Naive B cell (primary cell): ENCODE results near the gene SDC1. TPM values are rescaled to one million over a fixed set of nuclear protein-coding genes. Genes with fewer than 3 reads are reported as not detected.

ENCODE experiments used
- ATAC-seq, 2 donors: fragments of 150-1000 bp; cut with Tn5 transposase; 2 replicates each; pipeline ENCODE4 v1.10.0; 2021; ENCODE audit warnings: low read depth in 2 of 2, mild to moderate bottlenecking in 2 of 2, moderate library complexity in 2 of 2
- DNase-seq: peaks from one replicate; pipeline ENCODE4 v3.0.0; 2022
- H3K27ac Mint-ChIP-seq, 6 donors: one replicate each; pipeline ENCODE4 v1.8.0; 2020 to 2022; ENCODE audit warnings: mild to moderate bottlenecking in 6 of 6, mixed read lengths in 6 of 6, moderate library complexity in 5 of 6, inconsistent platforms in 2 of 6
- H3K27me3 Mint-ChIP-seq, 3 donors: one replicate each; pipeline ENCODE4 v1.8.0; 2021 to 2022; ENCODE audit warnings: mixed read lengths in 3 of 3, mild to moderate bottlenecking in 1 of 3
- H3K36me3 Mint-ChIP-seq, 2 donors: one replicate each; pipeline ENCODE4 v1.8.0; 2020 to 2022; ENCODE audit warnings: mixed read lengths in 2 of 2, inconsistent platforms in 1 of 2, mild to moderate bottlenecking in 1 of 2
- H3K4me1 Mint-ChIP-seq, 3 donors: one replicate each; pipeline ENCODE4 v1.8.0; 2020 to 2022; ENCODE audit warnings: mixed read lengths in 3 of 3, inconsistent platforms in 1 of 3, mild to moderate bottlenecking in 1 of 3, moderate library complexity in 1 of 3
- H3K4me3 Mint-ChIP-seq, 8 donors: one replicate each; pipeline ENCODE4 v1.8.0; 2020 to 2022; ENCODE audit warnings: mild to moderate bottlenecking in 8 of 8, mixed read lengths in 8 of 8, moderate library complexity in 8 of 8, inconsistent platforms in 2 of 8
- H3K9me3 Mint-ChIP-seq, 7 donors: one replicate each; pipeline ENCODE4 v1.8.0; 2020 to 2022; ENCODE audit warnings: mixed read lengths in 7 of 7, mild to moderate bottlenecking in 5 of 7, inconsistent platforms in 2 of 7, moderate library complexity in 1 of 7
- polyA plus RNA-seq, 6 donors: library from polyadenylated mRNA; unstranded; fragments of 300-500 nt; fragmentation: Illumina TruSeq; gene quantifications; one replicate each; pipeline ENCODE4 v1.2.3, GENCODE V29; 2021; ENCODE audit warnings: low read depth in 6 of 6

The SDC1 gene
- polyA plus RNA-seq, 6 donors from 2014 or later = not detected

DNA sequence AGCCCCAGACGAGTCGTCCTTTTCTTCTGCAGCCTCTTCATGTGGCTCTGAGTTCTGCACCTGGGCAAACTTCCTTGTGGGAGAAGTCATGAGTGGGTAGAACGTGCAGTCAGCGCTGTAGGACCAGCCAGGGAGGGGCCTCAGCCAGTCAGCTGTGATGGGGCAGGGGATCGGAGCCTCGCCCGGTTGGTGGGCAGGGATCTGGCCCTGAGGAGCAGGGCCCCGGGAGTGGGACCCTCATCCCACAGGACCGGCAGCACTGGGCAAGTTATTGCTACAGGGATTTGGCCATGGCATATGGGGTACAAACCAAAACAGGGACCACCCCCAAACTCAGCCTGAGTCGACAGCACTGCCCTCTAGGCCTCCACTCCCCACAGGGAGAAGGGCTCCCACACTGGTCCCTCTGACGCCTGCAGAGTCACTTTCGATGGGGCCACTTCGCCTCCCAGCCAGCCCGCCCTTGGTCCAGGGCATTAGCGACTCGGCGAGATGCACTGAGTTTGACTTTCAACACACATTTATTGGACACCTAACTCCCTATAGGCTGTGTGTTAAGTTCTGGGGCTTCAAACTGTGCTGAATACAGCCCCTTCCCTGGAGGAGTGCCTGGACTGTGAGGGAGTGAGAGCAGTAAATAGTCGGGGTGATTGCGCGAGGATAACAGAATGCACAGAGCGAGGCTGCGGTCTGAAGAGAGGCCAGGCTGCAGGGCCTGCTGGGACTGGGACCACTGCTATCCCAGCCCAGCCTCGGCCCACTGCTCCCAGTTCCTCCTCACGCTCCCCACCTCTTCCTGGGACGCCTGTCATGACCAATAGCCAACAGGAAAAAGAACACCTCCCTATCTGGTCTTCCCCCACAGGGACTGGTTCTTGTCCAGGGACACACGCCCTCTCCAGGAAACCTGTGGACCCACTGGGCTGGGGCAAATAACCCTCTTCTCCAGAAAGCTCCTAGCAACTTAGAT is 55.9 kb downstream of the SDC1 start:
- H3K36me3 Mint-ChIP-seq = no peaks in the 10 kb centered on the region
- DNase-seq = no peak
- H3K4me3 Mint-ChIP-seq = no peak overlapping the region
- H3K9me3 Mint-ChIP-seq = no peaks in the 10 kb centered on the region
- H3K27me3 Mint-ChIP-seq = peaks cover 0 to 19% (median 0%) of the 10 kb centered on the region in 3 donors
- no peaks in the 10 kb centered on the region for H3K4me1 Mint-ChIP-seq
- H3K27ac Mint-ChIP-seq = no peak overlapping the region
- no peak for ATAC-seq

DNA sequence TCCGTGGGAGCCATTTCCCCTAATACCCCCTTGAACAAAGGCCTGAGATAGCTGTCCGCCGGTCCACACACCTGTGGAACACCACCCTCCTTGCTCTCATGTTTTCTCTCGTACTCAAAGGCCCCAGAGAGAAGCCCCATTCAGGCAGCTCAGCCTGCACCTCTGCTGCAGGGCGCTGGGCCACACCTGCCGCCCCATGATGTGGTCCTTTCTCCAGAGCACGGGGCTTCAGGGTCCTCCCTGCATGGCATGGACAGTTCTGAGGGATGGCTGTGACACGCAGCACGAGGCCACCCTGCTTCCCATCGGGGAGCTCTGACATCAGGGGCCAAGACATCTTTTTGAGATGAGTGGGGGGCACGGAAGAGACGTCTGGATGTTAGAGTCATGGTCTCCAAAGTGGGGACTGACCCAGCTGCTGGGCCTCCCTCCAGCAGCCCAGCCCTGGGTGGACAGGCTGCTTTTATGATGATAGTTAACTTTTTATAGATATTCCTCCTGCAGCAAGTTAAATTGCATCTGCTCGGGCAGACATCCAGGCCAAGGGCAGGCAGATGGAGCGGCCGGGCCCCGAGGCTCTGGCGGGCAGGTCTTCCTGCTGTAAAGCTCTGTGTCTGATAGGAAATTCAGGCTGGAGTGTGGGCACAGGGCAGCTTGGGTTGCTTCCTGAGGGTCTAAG is 56.7 kb downstream of the SDC1 start:
- Mint-ChIP-seq H3K27ac (peak overlapping the region in 1 of 6 donors; percentile 13), H3K36me3 (no peaks in the 10 kb centered on the region), H3K4me1 (no peaks in the 10 kb centered on the region), H3K4me3 (no peak overlapping the region), H3K9me3 (no peaks in the 10 kb centered on the region), H3K27me3 (peaks cover 0 to 15% (median 0%) of the 10 kb centered on the region in 3 donors)
- DNase-seq = no peak
- no peak for ATAC-seq

DNA sequence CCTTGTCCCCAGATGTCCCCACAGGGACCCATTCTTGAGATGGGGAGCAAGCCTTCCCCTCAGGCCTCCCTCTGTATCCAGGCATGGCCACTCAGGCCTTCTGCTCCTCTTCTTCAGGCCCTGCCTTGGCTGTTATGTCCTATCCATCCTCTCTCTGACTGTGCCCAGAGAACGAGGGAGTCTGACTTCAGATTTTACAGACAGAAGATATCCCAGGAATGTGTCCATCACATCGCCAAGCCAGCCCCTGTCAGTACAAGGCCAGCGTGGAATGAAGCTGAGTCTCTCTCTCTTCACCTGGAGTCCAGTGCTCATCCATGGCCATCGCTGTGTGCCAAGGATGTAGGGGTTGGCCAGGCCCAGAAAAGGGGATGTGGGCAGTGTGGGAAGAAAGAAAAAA is 57.6 kb downstream of the SDC1 start:
- ATAC-seq (no peak), DNase-seq (no peak)
- Mint-ChIP-seq H3K27me3 (peaks cover 0 to 13% (median 0%) of the 10 kb centered on the region in 3 donors), H3K36me3 (no peaks in the 10 kb centered on the region), H3K4me3 (no peak overlapping the region), H3K9me3 (no peaks in the 10 kb centered on the region), H3K4me1 (no peaks in the 10 kb centered on the region), H3K27ac (no peak overlapping the region)

DNA sequence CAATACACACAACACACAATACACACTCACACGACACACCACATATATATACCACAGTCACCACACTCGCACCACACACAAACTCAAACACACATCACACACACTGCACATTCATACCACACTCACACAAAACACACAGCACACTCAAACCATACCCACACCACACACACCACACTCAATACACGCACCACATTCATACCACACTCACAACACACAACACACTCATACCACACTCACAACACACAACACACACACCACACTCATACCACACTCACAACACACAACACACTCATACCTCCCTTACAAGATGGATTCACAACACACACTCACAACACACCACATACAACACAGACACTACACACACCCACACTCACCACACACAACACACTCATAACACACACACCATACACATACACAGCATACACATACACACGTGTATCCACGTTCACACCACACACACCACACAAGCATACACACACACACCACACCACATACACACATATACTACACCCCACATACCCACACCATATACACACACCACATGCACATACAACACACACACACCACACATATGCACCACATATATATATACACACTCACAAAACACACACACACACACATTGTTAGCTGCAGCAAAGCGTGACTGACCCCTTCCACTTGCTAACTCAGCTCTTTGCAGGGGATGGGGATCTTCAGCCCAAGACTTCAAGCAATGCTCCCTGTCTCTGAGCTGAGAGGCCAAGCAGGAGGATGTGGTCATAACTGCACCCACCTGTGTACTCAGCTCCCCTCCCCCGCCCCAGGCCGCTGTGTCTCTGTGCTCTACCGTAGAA is 59.0 kb downstream of the SDC1 start:
- no peak for DNase-seq
- Mint-ChIP-seq H3K36me3 (no peaks in the 10 kb centered on the region), H3K27ac (no peak overlapping the region), H3K4me1 (no peaks in the 10 kb centered on the region), H3K9me3 (no peaks in the 10 kb centered on the region), H3K27me3 (peaks cover 0 to 11% (median 4%) of the 10 kb centered on the region in 3 donors), H3K4me3 (no peak overlapping the region)
- ATAC-seq = no peak

DNA sequence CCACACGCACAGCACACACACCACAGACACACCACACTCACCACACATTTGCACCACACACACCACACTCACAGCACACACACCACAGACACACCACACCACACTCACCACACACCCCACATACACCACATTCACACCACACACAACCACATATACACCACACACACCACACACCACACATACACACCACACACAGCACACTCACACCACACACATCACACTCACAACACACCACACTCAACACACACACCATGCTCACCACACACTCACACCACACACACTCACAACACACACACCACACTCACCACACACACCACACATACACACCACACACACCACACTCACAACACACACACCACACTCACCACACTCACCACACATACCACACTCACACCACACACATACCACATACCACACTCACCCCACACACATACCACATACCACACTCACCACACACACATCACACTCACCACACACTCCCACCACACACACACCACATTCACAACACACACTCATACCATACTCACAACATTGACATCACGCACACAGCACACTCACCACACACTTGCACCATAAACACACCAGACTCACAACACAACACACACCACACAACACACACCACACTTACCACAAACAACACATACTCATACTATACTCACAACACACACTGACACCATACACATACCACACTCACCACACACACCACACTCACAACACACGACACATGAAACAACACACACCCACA is 60.0 kb downstream of the SDC1 start:
- no peaks in the 10 kb centered on the region for H3K36me3 Mint-ChIP-seq

DNA sequence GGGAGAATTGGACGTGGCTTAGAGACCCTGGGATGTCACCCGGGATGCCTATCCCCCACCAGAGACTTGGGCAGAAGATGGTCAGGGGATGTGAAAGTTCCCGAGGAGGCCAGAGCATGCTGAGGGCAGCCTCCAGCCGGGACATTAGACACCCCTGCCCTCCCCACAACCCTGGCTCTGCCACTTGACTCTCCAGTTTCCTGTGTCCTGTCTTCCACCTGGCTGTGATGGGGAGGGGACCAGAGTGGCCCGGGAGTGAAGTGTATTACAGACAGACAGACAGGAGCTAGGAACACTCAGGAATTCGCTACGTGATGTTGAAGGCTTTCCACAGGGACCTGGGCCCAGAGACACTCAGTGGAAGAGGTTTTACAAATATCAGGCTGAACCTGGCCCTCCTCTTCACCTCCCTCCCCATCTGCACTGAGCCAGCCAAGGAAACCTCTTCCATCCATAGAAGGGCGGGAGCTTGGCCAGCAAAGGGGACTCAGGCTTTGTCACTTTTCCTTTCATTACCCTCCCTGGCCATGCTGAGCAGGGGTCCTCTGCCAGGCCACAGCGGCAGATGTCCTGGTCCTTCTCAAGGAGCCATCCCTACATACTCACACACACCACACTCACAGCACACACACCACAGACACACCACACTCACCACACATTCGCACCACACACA is 60.7 kb downstream of the SDC1 start:
- no peaks in the 10 kb centered on the region for H3K4me1 Mint-ChIP-seq
- peaks cover 0 to 11% (median 8%) of the 10 kb centered on the region in 3 donors for H3K27me3 Mint-ChIP-seq
- no peak overlapping the region for H3K4me3 Mint-ChIP-seq
- no peaks in the 10 kb centered on the region for H3K36me3 Mint-ChIP-seq
- H3K27ac Mint-ChIP-seq = no peak overlapping the region
- peaks cover 0 to 10% (median 3%) of the 10 kb centered on the region in 7 donors for H3K9me3 Mint-ChIP-seq
- no peak for DNase-seq
- ATAC-seq = no peak

More for the DNA sequence above, 60.0 kb downstream of the SDC1 start:
- Mint-ChIP-seq H3K4me3 (no peak overlapping the region), H3K27me3 (peaks cover 0 to 11% (median 4%) of the 10 kb centered on the region in 3 donors), H3K4me1 (no peaks in the 10 kb centered on the region), H3K9me3 (peaks cover 0 to 3% (median 0%) of the 10 kb centered on the region in 7 donors), H3K27ac (no peak overlapping the region)
- DNase-seq = no peak
- ATAC-seq = no peak

DNA sequence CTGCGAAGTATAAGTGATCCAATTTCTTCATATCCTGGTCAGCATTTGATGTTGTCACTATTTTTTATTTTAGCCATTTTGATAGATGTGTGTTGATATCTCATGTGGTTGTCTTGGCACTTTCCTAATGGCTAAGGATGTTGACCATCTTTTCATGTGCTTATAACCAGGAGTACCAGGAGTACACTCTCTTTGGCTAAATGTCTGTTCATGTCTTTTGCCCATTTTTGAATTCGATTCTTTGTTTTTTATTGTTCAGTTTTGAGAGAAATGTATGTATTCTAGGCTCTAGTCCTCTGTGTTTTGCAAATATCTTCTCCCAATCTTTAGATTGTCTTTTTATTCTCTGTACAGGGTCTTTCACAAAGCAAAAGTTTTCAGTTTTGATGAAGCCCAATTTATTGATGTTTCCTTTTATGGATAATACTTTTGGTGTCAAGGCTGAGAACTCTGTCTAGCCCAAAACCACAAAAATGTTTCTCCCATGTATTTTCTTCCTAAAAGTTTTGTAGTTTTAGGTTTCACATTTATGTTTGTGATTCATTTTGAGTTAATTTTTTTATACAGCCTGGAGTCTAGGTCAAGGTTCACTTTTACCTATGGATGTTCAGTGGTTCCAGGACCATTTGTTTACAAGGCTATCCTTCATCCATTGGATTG is 65.4 kb downstream of the SDC1 start:
- Mint-ChIP-seq H3K4me3 (no peak overlapping the region), H3K36me3 (no peaks in the 10 kb centered on the region), H3K9me3 (peaks cover 0 to 17% (median 5%) of the 10 kb centered on the region in 7 donors), H3K27ac (no peak overlapping the region), H3K27me3 (peaks cover 9 to 12% (median 10%) of the 10 kb centered on the region in 3 donors), H3K4me1 (no peaks in the 10 kb centered on the region)
- DNase-seq = no peak
- ATAC-seq = no peak

DNA sequence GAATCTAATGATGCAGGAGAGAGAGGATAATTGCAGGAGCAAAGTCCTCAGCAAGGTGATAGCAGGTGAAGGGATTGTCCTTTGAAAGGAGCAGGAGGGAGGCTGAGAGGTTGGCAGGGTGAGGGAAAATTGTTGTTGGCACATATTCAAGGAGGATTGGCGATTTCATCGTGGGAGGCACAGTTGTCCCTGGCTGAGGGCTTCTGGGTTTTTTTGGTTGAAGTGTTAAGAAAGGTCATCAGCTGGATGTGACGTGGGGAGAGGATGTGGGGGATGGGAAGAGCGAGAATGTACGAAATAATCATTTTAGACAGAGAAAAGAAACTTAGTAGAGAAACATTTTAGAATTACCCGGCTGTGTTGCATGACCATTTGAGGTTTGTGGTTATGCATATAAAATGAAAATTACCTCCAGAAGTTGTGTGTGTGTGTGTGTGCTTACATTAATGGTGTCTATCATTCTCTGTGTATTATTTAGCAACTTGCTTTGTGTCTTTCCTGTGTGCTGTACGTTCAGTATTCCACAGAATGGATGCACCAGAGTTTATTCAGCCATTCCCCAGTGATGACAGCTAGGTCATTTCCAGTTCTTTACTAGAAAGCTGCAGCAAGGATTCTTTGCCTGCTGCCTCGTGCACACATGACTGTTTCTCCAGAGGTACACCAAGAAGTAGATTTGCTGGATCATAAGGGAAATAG is 67.6 kb downstream of the SDC1 start:
- no peaks in the 10 kb centered on the region for H3K36me3 Mint-ChIP-seq
- H3K9me3 Mint-ChIP-seq = peaks cover 0 to 17% (median 5%) of the 10 kb centered on the region in 7 donors
- no peak overlapping the region for H3K4me3 Mint-ChIP-seq
- H3K27ac Mint-ChIP-seq = no peak overlapping the region
- peaks cover 16 to 28% (median 21%) of the 10 kb centered on the region in 3 donors for H3K27me3 Mint-ChIP-seq
- ATAC-seq (no peak), DNase-seq (no peak)
- H3K4me1 Mint-ChIP-seq = no peaks in the 10 kb centered on the region

DNA sequence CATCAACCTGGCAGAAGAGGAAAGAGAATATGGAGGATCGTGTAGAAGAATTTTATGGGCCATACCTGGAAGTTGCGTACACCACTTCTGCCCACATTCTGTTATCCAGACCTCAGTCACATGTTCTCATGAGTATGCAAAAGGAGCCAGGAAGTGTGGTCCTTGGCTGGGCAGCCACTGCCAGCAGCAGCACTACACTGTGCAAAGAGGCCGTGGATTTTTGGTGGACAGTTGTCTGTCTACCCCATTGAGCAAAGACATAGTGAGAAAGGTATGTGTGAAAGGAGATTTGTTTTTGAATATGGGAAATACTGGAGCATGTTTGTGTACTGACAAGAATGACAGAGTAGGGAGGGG is 68.1 kb downstream of the SDC1 start:
- H3K36me3 Mint-ChIP-seq = no peaks in the 10 kb centered on the region
- H3K27me3 Mint-ChIP-seq = peaks cover 13 to 28% (median 21%) of the 10 kb centered on the region in 3 donors
- H3K4me1 Mint-ChIP-seq = no peaks in the 10 kb centered on the region
- no peak for ATAC-seq
- H3K9me3 Mint-ChIP-seq = peaks cover 0 to 17% (median 5%) of the 10 kb centered on the region in 7 donors
- no peak overlapping the region for H3K4me3 Mint-ChIP-seq
- no peak for DNase-seq
- H3K27ac Mint-ChIP-seq = no peak overlapping the region

DNA sequence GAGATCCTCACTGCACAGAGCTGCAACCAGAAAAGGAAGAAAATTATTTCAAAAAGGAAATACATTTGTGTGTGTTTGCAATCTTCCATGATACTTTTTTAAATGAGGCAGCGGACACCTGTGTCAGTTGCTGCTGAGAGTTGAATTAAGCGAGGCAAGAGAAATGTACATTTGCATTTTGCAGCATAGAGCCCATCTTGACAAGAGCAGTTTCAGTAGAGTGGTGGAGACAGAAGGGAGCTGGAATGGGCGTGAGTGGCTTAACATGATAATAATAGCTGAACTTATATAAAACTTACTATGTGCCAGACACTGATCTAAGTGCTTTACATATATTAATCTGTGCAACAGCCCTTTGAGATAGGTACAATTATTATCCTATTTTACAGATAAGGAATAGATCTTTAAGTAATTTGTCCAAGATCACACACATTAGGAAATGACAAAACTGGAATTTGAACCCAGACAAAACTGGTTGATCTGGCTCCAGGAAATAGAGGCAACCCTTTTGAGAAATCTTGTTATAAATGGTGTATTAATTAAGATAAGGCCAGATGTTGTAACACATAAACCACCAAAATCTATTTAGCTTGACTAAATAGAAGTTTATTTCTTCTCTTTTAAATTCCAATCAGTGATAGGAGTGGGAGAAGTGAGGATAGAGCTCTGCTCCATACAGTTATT is 68.7 kb downstream of the SDC1 start:
- no peaks in the 10 kb centered on the region for H3K36me3 Mint-ChIP-seq
- H3K27ac Mint-ChIP-seq = no peak overlapping the region
- no peak overlapping the region for H3K4me3 Mint-ChIP-seq
- H3K9me3 Mint-ChIP-seq = peaks cover 0 to 17% (median 5%) of the 10 kb centered on the region in 7 donors
- DNase-seq (no peak), ATAC-seq (no peak)
- H3K4me1 Mint-ChIP-seq = no peaks in the 10 kb centered on the region
- peaks cover 13 to 28% (median 17%) of the 10 kb centered on the region in 3 donors for H3K27me3 Mint-ChIP-seq
